COLO829 (cell line): ENCODE measurements around the gene PCYT1A.
"Not testable (repeated sequence)": the region's sequence is repeated elsewhere in the genome, so short reads cannot be mapped to it uniquely, and the experiment has no call there.

Experiments used
- DNase-seq: peaks from one replicate; pipeline ENCODE4 v3.0.0; 2012; ENCODE audit warnings: low spot score

The PCYT1A gene

DNA sequence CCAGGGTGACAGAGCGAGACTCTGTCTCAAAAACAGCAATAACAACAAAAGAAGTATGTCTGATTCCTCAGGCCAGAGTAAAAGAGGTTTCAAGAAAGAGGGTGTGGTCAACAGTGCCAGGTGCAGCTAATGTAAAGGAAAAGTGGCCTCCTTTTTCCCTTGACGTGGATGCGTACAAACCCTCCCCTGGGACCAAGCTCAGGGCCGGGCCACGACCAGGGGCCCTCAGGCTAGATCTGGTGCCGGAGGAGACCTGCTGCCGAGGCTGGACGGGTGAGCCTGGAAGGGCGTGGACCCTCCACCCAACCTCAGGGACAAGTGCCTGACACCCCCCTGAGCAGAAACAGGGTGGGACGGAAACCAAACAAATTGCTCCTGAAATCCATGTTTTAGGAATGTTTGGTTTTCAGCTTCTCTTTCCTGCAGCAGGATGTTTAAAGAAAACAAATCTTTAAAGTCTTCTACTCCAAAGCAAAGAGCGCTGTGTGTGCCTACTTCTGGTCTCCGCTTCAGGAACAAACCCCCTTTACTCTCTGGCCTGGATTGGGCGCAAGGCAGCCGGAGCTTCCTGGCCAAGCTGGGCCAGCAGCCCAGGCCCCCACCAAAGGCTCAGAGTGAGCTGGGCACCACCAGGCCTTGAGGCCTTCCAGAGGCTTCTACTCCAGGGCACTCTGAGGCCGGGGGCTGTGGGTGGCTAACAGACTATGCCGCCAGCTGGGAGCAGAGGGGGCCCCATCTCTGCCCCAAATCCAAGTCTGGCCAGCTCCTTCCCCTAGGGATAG lies 97.8 kb downstream of the PCYT1A start:
- DNase-seq, result no peak

DNA sequence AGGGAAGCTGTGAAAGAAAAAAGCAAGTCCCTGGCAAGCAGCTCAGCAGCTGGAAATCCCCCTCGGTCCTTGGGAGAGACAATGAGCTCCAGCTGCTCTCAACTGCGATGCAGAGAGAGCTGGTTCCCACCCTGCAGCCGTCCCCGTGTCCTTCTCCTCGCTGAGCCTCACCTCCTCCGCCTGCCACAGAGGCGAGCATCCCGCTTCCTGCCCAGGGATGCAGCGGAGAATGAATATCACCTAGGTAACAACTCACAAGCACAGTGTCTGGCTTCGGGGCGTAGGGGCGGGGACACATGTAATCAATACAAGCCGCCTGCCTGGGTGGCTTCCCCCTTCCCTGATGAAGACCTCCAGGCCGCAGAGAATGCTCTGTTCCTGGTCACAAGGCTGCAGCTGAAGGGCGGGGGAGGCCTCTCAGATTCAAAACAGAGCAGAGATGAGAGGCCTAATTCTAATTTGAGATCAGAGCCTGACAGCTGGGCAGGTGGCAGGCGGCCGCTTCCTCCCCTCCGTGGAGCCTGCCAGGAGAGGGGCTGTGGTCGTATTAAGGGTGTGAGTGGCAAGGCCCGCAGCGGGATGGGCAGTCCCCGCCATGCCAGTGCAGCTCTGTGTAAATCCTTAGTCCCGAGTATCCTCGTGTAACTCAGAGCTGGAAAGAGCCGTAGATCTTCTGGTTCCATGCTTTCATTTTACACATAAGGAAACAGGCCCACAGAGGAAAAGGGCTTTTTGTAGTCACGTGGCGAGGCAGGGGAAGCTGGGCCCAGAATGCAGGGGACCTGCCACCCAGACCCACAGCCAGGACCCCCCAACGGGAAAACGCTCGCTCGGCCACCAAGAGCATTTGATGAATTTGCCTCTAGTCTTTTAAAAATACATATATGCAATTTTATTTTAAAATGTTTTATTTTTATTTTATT lies 100.6 kb downstream of the PCYT1A start:
- DNase-seq, result no peak

DNA sequence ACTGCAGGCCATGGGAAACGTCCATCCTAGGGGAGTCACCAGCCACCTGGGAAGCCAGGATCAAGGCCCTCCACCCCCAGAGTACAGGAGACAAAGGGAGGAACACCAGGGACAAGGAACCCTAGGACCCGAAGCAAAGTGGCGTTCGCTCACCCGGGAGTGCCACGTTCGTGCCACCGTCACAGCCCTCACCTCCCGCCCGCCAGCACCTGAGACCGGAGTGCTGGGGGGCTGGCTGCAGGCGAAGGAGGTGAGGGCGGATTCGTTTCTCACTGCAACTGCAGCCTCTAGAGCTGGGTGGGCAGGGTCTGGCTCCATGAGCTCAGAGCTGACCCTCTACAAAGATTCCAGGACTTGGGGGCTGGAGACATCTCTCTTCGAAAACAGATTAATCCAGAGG lies 102.6 kb downstream of the PCYT1A start:
- DNase-seq, result no peak

DNA sequence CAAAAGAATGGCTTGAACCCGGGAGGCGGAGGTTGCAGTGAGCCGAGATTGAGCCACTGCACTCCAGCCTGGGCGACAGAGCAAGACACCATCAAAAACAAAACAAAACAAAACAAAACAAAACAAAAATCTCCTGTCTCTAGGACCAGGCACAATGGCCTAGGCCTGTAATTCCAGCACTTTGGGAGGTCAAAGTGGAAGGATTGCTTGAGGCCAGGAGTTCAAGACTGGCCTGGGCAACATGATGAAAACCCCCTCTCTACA lies 103.4 kb downstream of the PCYT1A start:
- DNase-seq, result not testable (repeated sequence)

DNA sequence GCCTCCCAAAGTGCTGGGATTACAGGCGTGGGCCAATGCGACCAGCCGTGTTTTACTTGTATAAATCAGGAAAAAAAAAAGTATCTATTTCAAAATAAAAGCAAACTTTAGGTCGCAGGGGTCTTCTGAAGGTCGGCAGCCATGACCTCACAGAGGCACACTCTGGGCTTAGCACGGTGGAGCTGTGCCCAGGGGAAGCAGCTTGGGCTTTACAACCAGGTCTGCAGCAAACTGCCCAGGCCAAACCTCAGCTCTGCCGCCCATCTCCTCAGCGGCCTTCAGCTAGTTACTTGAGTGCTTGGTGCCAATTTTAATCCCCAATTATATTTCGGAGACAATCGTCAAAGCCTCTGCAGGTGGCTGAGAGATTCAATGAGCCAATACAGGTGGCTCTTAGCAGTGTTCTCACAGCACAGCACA lies 106.4 kb downstream of the PCYT1A start:
- DNase-seq, result no peak

DNA sequence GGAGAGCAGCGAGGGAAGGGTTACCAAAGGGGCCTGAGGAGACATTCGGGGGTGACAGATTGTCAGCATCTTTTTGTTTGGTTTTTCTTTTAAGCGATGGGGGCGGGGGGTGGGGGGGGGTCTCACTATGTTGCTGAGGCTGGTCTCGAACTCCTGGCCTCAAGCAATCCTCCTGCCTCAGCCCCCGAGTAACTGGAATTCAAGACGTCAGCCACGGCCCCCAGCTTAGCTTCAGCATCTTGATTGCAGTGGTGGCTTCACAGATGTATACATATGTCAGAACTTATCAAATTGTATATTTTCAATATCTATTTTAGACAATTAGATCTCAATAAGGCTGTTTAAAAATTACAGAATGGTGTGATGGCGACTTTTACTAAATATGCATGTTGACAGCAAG lies 107.2 kb downstream of the PCYT1A start:
- DNase-seq, result no peak
